ENCODE measurements around the gene CAST. TPM values are rescaled to one million over a fixed set of nuclear protein-coding genes. Genes with fewer than 3 reads are reported as not detected.

The CAST gene
- total RNA-seq, 1 donor from 2014 or later = 239 TPM

DNA sequence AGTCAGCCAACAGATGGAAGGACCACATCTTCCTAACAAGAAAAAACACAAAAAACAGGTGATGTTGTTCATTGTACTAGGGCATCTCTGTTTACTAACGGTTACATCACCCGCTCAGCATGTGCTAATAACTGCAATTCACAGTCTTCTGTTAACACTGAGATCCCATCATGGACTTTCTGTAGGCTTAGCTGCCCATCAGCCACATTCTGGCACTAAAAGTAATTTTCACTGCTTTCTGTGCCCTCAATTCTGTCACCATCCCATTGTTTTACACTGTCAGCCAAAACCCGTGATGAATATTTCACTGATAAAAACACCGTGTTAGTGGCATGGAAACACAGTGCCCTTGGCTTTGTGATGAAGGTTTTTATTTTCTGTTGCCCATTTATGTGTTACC, 64.6 kb downstream of the CAST start:
- no peaks in the 10 kb centered on the region for H3K4me1 Mint-ChIP-seq (ENCODE audit: unreplicated experiment)
- no peak for TF ChIP-seq CTCF (conservative IDR thresholded peaks at IDR 0.05)
- peaks cover 15% of the 10 kb centered on the region for H3K36me3 Mint-ChIP-seq
- H3K9me3 Mint-ChIP-seq = no peaks in the 10 kb centered on the region
- no peaks in the 10 kb centered on the region for H3K27me3 Mint-ChIP-seq
- no peak overlapping the region for H3K27ac Mint-ChIP-seq
- DNase-seq (ENCODE audit: extremely low spot score, unreplicated experiment) = no peak
- no peak overlapping the region for H3K4me3 Mint-ChIP-seq

DNA sequence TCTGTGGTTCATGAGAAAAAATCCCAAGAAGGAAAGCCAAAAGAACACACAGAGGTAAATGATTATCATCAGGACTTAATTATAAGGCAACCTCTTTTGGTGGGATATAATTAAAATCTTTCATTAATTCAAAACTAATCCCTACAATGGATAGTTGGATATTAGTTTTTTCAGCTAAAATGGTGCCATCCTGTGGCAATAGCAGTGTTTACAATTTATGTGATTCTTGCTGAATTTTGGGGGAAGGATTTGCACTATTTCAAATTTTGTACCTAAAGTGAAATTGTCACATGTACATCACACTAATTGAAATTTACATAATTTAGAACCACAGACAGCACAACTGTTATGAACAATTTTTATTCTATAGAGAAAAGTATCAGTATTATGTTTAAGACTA, 67.0 kb downstream of the CAST start:
- H3K36me3 Mint-ChIP-seq = peaks cover 18% of the 10 kb centered on the region
- H3K27me3 Mint-ChIP-seq = no peaks in the 10 kb centered on the region
- no peak for DNase-seq (ENCODE audit: extremely low spot score, unreplicated experiment)
- no peak overlapping the region for H3K4me3 Mint-ChIP-seq
- peaks cover 4% of the 10 kb centered on the region for H3K4me1 Mint-ChIP-seq (ENCODE audit: unreplicated experiment)
- no peak overlapping the region for H3K27ac Mint-ChIP-seq
- no peaks in the 10 kb centered on the region for H3K9me3 Mint-ChIP-seq
- TF ChIP-seq CTCF (conservative IDR thresholded peaks at IDR 0.05) = peak; percentile 47

- peaks cover 8% of the 10 kb centered on the region for H3K4me1 Mint-ChIP-seq (ENCODE audit: unreplicated experiment)
- H3K36me3 Mint-ChIP-seq = peaks cover 21% of the 10 kb centered on the region
- DNase-seq (ENCODE audit: extremely low spot score, unreplicated experiment) = no peak
- H3K9me3 Mint-ChIP-seq = no peaks in the 10 kb centered on the region
- TF ChIP-seq CTCF (conservative IDR thresholded peaks at IDR 0.05) = no peak
- no peaks in the 10 kb centered on the region for H3K27me3 Mint-ChIP-seq
- no peak overlapping the region for H3K4me3 Mint-ChIP-seq
- peak overlapping the region; percentile 76 for H3K27ac Mint-ChIP-seq
Observed at GRCh38 chr5:96730586-96730985, 68.4 kb downstream of the CAST start.

DNA sequence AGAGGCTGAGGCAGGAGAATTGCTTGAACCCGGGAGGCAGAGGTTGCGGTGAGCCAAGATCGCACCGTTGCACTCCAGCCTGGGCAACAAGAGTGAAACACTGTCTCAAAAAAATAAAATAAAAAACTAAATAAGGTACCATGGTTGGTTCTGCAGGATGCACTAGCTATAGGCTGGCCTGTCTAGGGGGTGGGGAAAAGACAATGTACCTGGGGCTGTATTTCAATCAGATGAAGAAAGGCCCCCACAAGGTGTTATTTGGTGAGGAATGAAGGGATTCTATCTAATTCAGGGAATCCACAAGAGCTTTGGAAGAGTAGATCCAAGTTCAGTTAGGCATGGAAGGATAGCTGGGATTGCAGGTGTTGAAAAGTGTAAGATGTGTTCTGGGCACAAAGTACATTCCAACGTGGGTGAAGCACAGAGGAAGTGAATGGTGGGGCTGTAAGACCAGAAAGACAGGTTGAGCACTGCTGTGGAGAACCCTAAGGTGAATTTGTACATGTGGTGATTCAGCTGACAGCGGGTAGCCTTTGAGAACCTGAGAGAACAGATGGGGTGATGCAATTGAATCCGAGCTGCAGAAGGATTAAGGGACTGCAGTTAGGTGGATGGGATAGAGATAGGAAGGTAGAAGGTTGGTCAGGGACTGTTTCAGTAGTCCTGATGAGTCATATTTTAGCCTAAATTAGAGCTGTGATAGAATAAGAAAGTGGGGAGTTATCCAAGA, 71.8 kb downstream of the CAST start:
- Mint-ChIP-seq H3K36me3 (peaks cover 25% of the 10 kb centered on the region), H3K4me1 (ENCODE audit: unreplicated experiment) (peaks cover 8% of the 10 kb centered on the region), H3K27me3 (no peaks in the 10 kb centered on the region), H3K9me3 (no peaks in the 10 kb centered on the region), H3K4me3 (peak overlapping the region; percentile 62), H3K27ac (peak overlapping the region; percentile 86)
- DNase-seq (ENCODE audit: extremely low spot score, unreplicated experiment) = no peak
- no peak for TF ChIP-seq CTCF (conservative IDR thresholded peaks at IDR 0.05)

- TF ChIP-seq CTCF (conservative IDR thresholded peaks at IDR 0.05) = no peak
- H3K4me3 Mint-ChIP-seq = no peak overlapping the region
- no peaks in the 10 kb centered on the region for H3K27me3 Mint-ChIP-seq
- peaks cover 8% of the 10 kb centered on the region for H3K4me1 Mint-ChIP-seq (ENCODE audit: unreplicated experiment)
- DNase-seq (ENCODE audit: extremely low spot score, unreplicated experiment) = no peak
- H3K9me3 Mint-ChIP-seq = no peaks in the 10 kb centered on the region
- peak overlapping the region; percentile 86 for H3K27ac Mint-ChIP-seq
- H3K36me3 Mint-ChIP-seq = peaks cover 20% of the 10 kb centered on the region
Observed at GRCh38 chr5:96734871-96735325, 72.7 kb downstream of the CAST start.

All from type B pancreatic cell (in vitro differentiated cells).